H1 (cell line): ENCODE results near the gene CACUL1. TPM values are rescaled to one million over a fixed set of nuclear protein-coding genes. Genes with fewer than 3 reads are reported as not detected.

Experiments
- CTCF ChIA-PET: fragments of 300-600 bp; sonication (Branson Sonifier 250); formaldehyde crosslinking; loops from one replicate; lab custom pipeline; 2021; ENCODE audit not compliant: partially characterized antibody; lab: Charles Lee
- POLR2A ChIA-PET: fragments of 300-600 bp; sonication (Branson Sonifier 250); formaldehyde crosslinking; loops from one replicate; lab custom pipeline; 2021; ENCODE audit warnings: inconsistent platforms; ENCODE audit not compliant: partially characterized antibody; lab: Charles Lee
- DNase-seq, 2 experiments: peaks; one replicate each; pipeline versions ENCODE4 v3.0.0 to v3.0.0-alpha.2; 2010 to 2022; ENCODE audit warnings: low spot score in 2 of 2, low read depth in 1 of 2, mixed read lengths in 1 of 2
- FAIRE-seq: peaks from 2 replicates; lab custom pipeline; 2011; peaks lifted over from hg19 to GRCh38; lab: Jason Lieb, UNC
- H2AFZ ChIP-seq: 2 replicates; pipeline ENCODE4 v1.8.1; 2012; ENCODE audit warnings: low read length, inconsistent platforms
- H2AK5ac ChIP-seq: 2 replicates; pipeline ENCODE4 v1.6.1; 2013; ENCODE audit warnings: low read depth, low read length
- H2BK120ac ChIP-seq: replicated peaks from 2 replicates; pipeline ENCODE3; 2013; ENCODE audit warnings: low read depth, low read length, inconsistent platforms
- H2BK12ac ChIP-seq: 2 replicates; pipeline ENCODE4 v1.6.1; 2013; ENCODE audit warnings: low read depth, low read length
- H2BK15ac ChIP-seq: 2 replicates; pipeline ENCODE4 v1.6.1; 2013; ENCODE audit warnings: low read length
- H2BK20ac ChIP-seq: 2 replicates; pipeline ENCODE4 v1.6.1; 2013; ENCODE audit warnings: low read length
- H2BK5ac ChIP-seq: 2 replicates; pipeline ENCODE4 v1.6.1; 2013; ENCODE audit warnings: low read depth, low read length
- H3K14ac ChIP-seq: 2 replicates; pipeline ENCODE4 v1.6.1; 2013; ENCODE audit warnings: inconsistent platforms; ENCODE audit not compliant: insufficient read length
- H3K18ac ChIP-seq: 2 replicates; pipeline ENCODE4 v1.6.1; 2013; ENCODE audit warnings: low read length; ENCODE audit errors: extremely low read depth
- H3K23ac ChIP-seq: 2 replicates; pipeline ENCODE4 v1.6.1; 2013; ENCODE audit warnings: inconsistent platforms; ENCODE audit not compliant: insufficient read length
- H3K23me2 ChIP-seq: 2 replicates; pipeline ENCODE4 v1.6.1; 2013; ENCODE audit warnings: low read depth, low read length
- H3K27ac ChIP-seq: 2 replicates; pipeline ENCODE4 v1.6.1; 2011; ENCODE audit warnings: low read depth, low read length, inconsistent platforms
- H3K27me3 ChIP-seq, 4 experiments: replicated peaks in 1 of 4; 1 replicate in 1 of 4; 2 replicates in 3 of 4; pipeline versions ENCODE4 v1.6.1 to v1.8.1; 2011 to 2013; ENCODE audit warnings: low read length in 3 of 4, mild to moderate bottlenecking in 3 of 4, inconsistent platforms in 2 of 4, mixed read lengths in 2 of 4, moderate library complexity in 1 of 4; ENCODE audit not compliant: control insufficient read depth in 3 of 4, insufficient read depth in 3 of 4; ENCODE audit errors: extremely low read depth in 1 of 4
- H3K36me3 ChIP-seq, 4 experiments: 2 replicates each; pipeline versions ENCODE4 v1.6.1 to v1.8.1; 2011 to 2013; ENCODE audit warnings: mild to moderate bottlenecking in 4 of 4, low read length in 3 of 4, moderate library complexity in 2 of 4, control low read depth in 1 of 4, inconsistent platforms in 1 of 4; ENCODE audit not compliant: insufficient read depth in 4 of 4, control insufficient read depth in 2 of 4
- H3K4ac ChIP-seq: replicated peaks from 2 replicates; pipeline ENCODE3; 2013; ENCODE audit warnings: low read length, low read depth, mixed read lengths, inconsistent platforms; ENCODE audit not compliant: insufficient read length
- H3K4me1 ChIP-seq, 4 experiments: replicated peaks in 1 of 4; 1 replicate in 1 of 4; 2 replicates in 3 of 4; pipeline versions ENCODE4 v1.6.1 to v1.8.1; 2011 to 2013; ENCODE audit warnings: low read length in 3 of 4, inconsistent platforms in 2 of 4, mixed read lengths in 1 of 4; ENCODE audit not compliant: insufficient read depth in 4 of 4, control insufficient read depth in 3 of 4
- H3K4me2 ChIP-seq, 2 experiments: 2 replicates each; pipeline versions ENCODE4 v1.6.1 to v1.8.1; 2011 to 2013; ENCODE audit warnings: low read depth in 2 of 2, low read length in 2 of 2, control low read depth in 1 of 2, inconsistent platforms in 1 of 2, mild to moderate bottlenecking in 1 of 2; ENCODE audit not compliant: insufficient read depth in 1 of 2
- H3K4me3 ChIP-seq, 4 experiments: fragments of 200-600, 300-600 bp in 1 of 4; sonication (generic), shearing (Covaris generic), sonication (Bioruptor Twin) in 1 of 4; 2 replicates each; pipeline versions ENCODE4 v1.5.1 to v1.8.1; 2011 to 2016; ENCODE audit warnings: low read length in 4 of 4, low read depth in 3 of 4, control low read depth in 2 of 4, inconsistent platforms in 2 of 4, mild to moderate bottlenecking in 2 of 4, mixed read lengths in 1 of 4, moderate library complexity in 1 of 4; ENCODE audit not compliant: insufficient read depth in 2 of 4; ENCODE audit errors: extremely low read depth in 1 of 4
- H3K56ac ChIP-seq: replicated peaks from 2 replicates; pipeline ENCODE3; 2013; ENCODE audit warnings: low read depth, mild to moderate bottlenecking, mixed read lengths, low read length, inconsistent platforms; ENCODE audit not compliant: insufficient read length
- H3K79me1 ChIP-seq: 2 replicates; pipeline ENCODE4 v1.6.1; 2013; ENCODE audit warnings: low read depth, low read length, control low read depth
- H3K79me2 ChIP-seq, 2 experiments: 2 replicates each; pipeline versions ENCODE4 v1.6.1 to v1.8.1; 2012 to 2013; ENCODE audit warnings: low read length in 2 of 2, mild to moderate bottlenecking in 2 of 2, inconsistent platforms in 1 of 2; ENCODE audit not compliant: insufficient read depth in 2 of 2, control insufficient read depth in 1 of 2
- H3K9ac ChIP-seq, 4 experiments: replicated peaks in 1 of 4; 1 replicate in 1 of 4; 2 replicates in 3 of 4; pipeline versions ENCODE4 v1.6.1 to v1.8.1; 2011 to 2013; ENCODE audit warnings: low read depth in 3 of 4, low read length in 3 of 4, control low read depth in 2 of 4, mild to moderate bottlenecking in 2 of 4, moderate library complexity in 2 of 4, inconsistent platforms in 1 of 4; ENCODE audit errors: extremely low read depth in 1 of 4
- H3K9me3 ChIP-seq, 2 experiments: 2 replicates each; pipeline versions ENCODE4 v1.6.1 to v1.8.1; 2012 to 2013; ENCODE audit warnings: mild to moderate bottlenecking in 2 of 2, moderate library complexity in 2 of 2, control low read depth in 1 of 2, inconsistent platforms in 1 of 2, low read depth in 1 of 2, low read length in 1 of 2, mixed read lengths in 1 of 2; ENCODE audit not compliant: insufficient read depth in 2 of 2
- H4K20me1 ChIP-seq, 2 experiments: replicated peaks in 1 of 2; 2 replicates each; pipeline versions ENCODE3 to v1.8.1; 2011 to 2013; ENCODE audit warnings: inconsistent platforms in 2 of 2, low read length in 2 of 2, mild to moderate bottlenecking in 1 of 2; ENCODE audit not compliant: insufficient read depth in 2 of 2, control insufficient read depth in 1 of 2
- H4K5ac ChIP-seq: 2 replicates; pipeline ENCODE4 v1.6.1; 2013; ENCODE audit warnings: low read length, low read depth, mixed read lengths, inconsistent platforms; ENCODE audit not compliant: insufficient read length
- H4K8ac ChIP-seq: 2 replicates; pipeline ENCODE4 v1.8.0; 2013; ENCODE audit warnings: mild to moderate bottlenecking, moderate library complexity, low read length, inconsistent platforms; ENCODE audit not compliant: insufficient read depth; ENCODE audit errors: extremely low read depth
- H4K91ac ChIP-seq: replicated peaks from 2 replicates; pipeline ENCODE3; 2013; ENCODE audit warnings: low read length, mixed read lengths, inconsistent platforms; ENCODE audit not compliant: insufficient read length
- WGBS, 2 experiments: shearing (Covaris generic) in 1 of 2; methylation state at CpG; one replicate each; pipeline versions ENCODE4 v1.1.6 to v1.1.7; 2013 to 2015; ENCODE audit warnings: low lambda C conversion rate in 2 of 2, mixed read lengths in 2 of 2, inconsistent platforms in 1 of 2, low coverage in 1 of 2, missing lambda C conversion rate in 1 of 2; ENCODE audit not compliant: insufficient replicate concordance in 2 of 2, insufficient coverage in 1 of 2, insufficient read length in 1 of 2; ENCODE audit errors: extremely low coverage in 1 of 2, missing lambda C conversion rate in 1 of 2; 5-methylcytosine and 5-hydroxymethylcytosine counted together
- polyA plus RNA-seq, 7 experiments: library from polyadenylated mRNA; depleted of rRNA in 3 of 7; stranded (reverse) in 5 of 7; unstranded in 2 of 7; fragments of >200 nt in 5 of 7; fragments of 200-250 nt in 2 of 7; gene quantifications; 1 replicate in 5 of 7; 2 replicates in 1 of 7; 4 replicates in 1 of 7; pipeline versions ENCODE4 v1.2.1 to v1.2.3, GENCODE V29; 2011 to 2013; ENCODE audit warnings: missing spikeins in 2 of 7, mixed read lengths in 2 of 7
- total RNA-seq: library from RNA; stranded (reverse); fragmentation: NEBNext Ultra II Directional; extraction: Animal tissue kit (Norgen Biotek cat#: 25700); gene quantifications from 2 replicates; pipeline ENCODE4 v1.2.1, GENCODE V29; 2021

The CACUL1 gene
- total and polyA plus RNA-seq, 2 of the 8 experiments (the other 6 are each of a cell fraction or from before 2014, with no cell fraction given): 6.5 to 34.2 TPM

- FAIRE-seq (no peak), DNase-seq (no peak)
- Histone ChIP-seq H4K91ac (no peak overlapping the region), H3K9me3 (no peaks in the 10 kb centered on the region), H3K4ac (no peak overlapping the region), H3K36me3 (no peaks in the 10 kb centered on the region), H3K56ac (peak overlapping the region; percentile 82), H3K27ac (peak overlapping the region; percentile 90), H2BK20ac (no peak overlapping the region), H2BK12ac (no peak overlapping the region), H4K8ac (peak overlapping the region; percentile 96; the same call in 1 of the 2 replicates), H3K9ac (peak overlapping the region; percentile 90 to 94 (median 90)), H3K4me1 (no peaks in the 10 kb centered on the region; a peak in 2 of 7 replicates), H3K4me2 (peak overlapping the region; percentile 90 to 92), H3K23ac (no peak overlapping the region), H3K79me2 (peaks cover 35 to 57% of the 10 kb centered on the region in 2 experiments), H4K20me1 (peaks cover 15 to 17% of the 10 kb centered on the region in 2 experiments), H2AK5ac (no peak overlapping the region; the same call in 1 of the 2 replicates), H3K4me3 (peak overlapping the region; percentile 84 to 97 (median 94)), H3K18ac (no peak overlapping the region), H3K79me1 (no peaks in the 10 kb centered on the region; the same call in none of the 2 replicates), H2BK5ac (0 out of 2 replicates have a peak overlapping the region, but pooled peaks have one; percentile 94), H2BK15ac (no peak overlapping the region), H2AFZ (no peak overlapping the region), H2BK120ac (no peak overlapping the region), H3K23me2 (peaks cover 9% of the 10 kb centered on the region), H3K27me3 (no peaks in the 10 kb centered on the region), H4K5ac (no peak overlapping the region), H3K14ac (no peak overlapping the region)
- 16% methylated on average over 17 of the region's 17 CpGs; no CpG with 5 or more reads in 1 of the 2 experiments for WGBS, 2 experiments
- POLR2A ChIA-PET: interaction anchor here (1.0 to 2.2 kb wide), 15 partner anchors 9 to 278 kb away, joined by 3 to 13 read pairs (median 5); partner anchors contain the start of genes NANOS1 and PRLHR
- CTCF ChIA-PET: interaction anchor here (1.0 to 2.3 kb wide), 5 partner anchors 12 to 47 kb away, joined by 3 to 7 read pairs (median 4); no protein-coding TSS in a partner anchor
Observed at GRCh38 chr10:118753331-118754228, 1.2 kb downstream of the CACUL1 start.
